MCF 10A (cell line): ENCODE measurements around the gene PELI3. TPM values are rescaled to one million over a fixed set of nuclear protein-coding genes. Genes with fewer than 3 reads are reported as not detected.
"Not testable (repeated sequence)": the region's sequence is repeated elsewhere in the genome, so short reads cannot be mapped to it uniquely, and the experiment has no call there.

Source experiments
- BruUV-seq: library from RNA; stranded (reverse); fragments of 400-500 nt; replicated peaks from 2 replicates; lab custom pipeline; 2021; lab: Mats Ljungman, UMichigan
- CTCF ChIA-PET: fragments of 300-600 bp; sonication (Branson Sonifier 250); formaldehyde crosslinking; extraction: SDS; loops from one replicate; lab custom pipeline; 2021; ENCODE audit warnings: antibody characterized with exemption, inconsistent platforms; lab: Yijun Ruan, JAX
- POLR2A ChIA-PET: fragments of 300-600, 350-650 bp; sonication (Branson Sonifier 250); formaldehyde crosslinking; extraction: SDS; loops from one replicate; lab custom pipeline; 2020; ENCODE audit warnings: antibody characterized with exemption, inconsistent platforms; lab: Yijun Ruan, JAX
- DNase-seq: peaks from one replicate; pipeline ENCODE4 v3.0.0-alpha.2; 2018; ENCODE audit not compliant: unreplicated experiment
- H3K27ac Mint-ChIP-seq: one replicate; pipeline ENCODE4 v1.8.0; 2022; ENCODE audit warnings: mild to moderate bottlenecking, low read depth, mixed read lengths; ENCODE audit not compliant: unreplicated experiment
- H3K27me3 Mint-ChIP-seq: one replicate; pipeline ENCODE4 v1.8.0; 2022; ENCODE audit warnings: mixed read lengths; ENCODE audit not compliant: insufficient read depth, unreplicated experiment
- H3K36me3 Mint-ChIP-seq: one replicate; pipeline ENCODE4 v1.8.0; 2022; ENCODE audit warnings: mild to moderate bottlenecking, moderate library complexity, mixed read lengths; ENCODE audit not compliant: insufficient read depth, unreplicated experiment
- H3K4me1 Mint-ChIP-seq: one replicate; pipeline ENCODE4 v1.8.0; 2022; ENCODE audit warnings: mixed read lengths; ENCODE audit not compliant: insufficient read depth, unreplicated experiment
- H3K4me3 Mint-ChIP-seq: one replicate; pipeline ENCODE4 v1.8.0; 2022; ENCODE audit warnings: mild to moderate bottlenecking, moderate library complexity, mixed read lengths; ENCODE audit not compliant: unreplicated experiment
- H3K9me3 Mint-ChIP-seq: one replicate; pipeline ENCODE4 v1.8.0; 2022; ENCODE audit warnings: mixed read lengths; ENCODE audit not compliant: unreplicated experiment
- intact Hi-C: fragments of 100-400 bp; cut with micrococcal nuclease; formaldehyde crosslinking; loops from 2 replicates; pipeline ENCODE4 v1.14.1; 2022
- total RNA-seq: library from RNA; stranded (reverse); gene quantifications from 2 replicates; pipeline ENCODE4 v1.2.3, GENCODE V29; 2022
- TF ChIP-seq, protein P1 (sequence below): fragments of 200-600 bp; IDR thresholded peaks from one replicate; pipeline ENCODE4 v1.8.0; 2022; ENCODE audit warnings: antibody characterized with exemption, mild to moderate bottlenecking; ENCODE audit not compliant: unreplicated experiment

Gene PELI3
- total RNA-seq, 1 experiment from 2014 or later: 6.1 TPM

DNA sequence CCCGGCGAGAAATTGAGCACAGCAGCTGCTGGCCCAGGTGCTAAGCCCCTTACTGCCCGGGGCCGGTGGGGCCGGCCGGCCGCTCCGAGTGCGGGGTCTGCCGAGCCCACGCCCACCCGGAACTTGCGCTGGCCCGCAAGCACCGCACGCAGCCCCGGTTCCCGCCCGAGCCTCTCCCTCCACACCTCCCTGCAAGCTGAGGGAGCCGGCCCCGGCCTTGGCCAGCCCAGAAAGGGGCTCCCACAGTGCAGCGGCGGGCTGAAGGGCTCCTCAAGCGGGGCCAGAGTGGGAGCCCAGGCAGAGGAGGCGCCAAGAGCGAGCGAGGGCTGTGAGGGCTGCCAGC, 25.8 kb upstream of the PELI3 start:
- H3K9me3 Mint-ChIP-seq, H3K27ac Mint-ChIP-seq, H3K4me3 Mint-ChIP-seq, BruUV-seq, H3K27me3 Mint-ChIP-seq, DNase-seq, intact Hi-C loops: not testable (repeated sequence)
- CTCF ChIA-PET: interaction anchor here (0.6 to 2.1 kb wide), 4 partner anchors 32 to 52 kb away, joined by 3 to 6 read pairs (median 4); no protein-coding TSS in a partner anchor
- H3K36me3 Mint-ChIP-seq: peaks cover 12% of the 10 kb centered on the region
- POLR2A ChIA-PET: interaction anchor here (1.4 kb wide), 1 partner anchor 238 kb away, joined by 3 read pairs; no protein-coding TSS in a partner anchor
- peaks cover 22% of the 10 kb centered on the region for H3K4me1 Mint-ChIP-seq

DNA sequence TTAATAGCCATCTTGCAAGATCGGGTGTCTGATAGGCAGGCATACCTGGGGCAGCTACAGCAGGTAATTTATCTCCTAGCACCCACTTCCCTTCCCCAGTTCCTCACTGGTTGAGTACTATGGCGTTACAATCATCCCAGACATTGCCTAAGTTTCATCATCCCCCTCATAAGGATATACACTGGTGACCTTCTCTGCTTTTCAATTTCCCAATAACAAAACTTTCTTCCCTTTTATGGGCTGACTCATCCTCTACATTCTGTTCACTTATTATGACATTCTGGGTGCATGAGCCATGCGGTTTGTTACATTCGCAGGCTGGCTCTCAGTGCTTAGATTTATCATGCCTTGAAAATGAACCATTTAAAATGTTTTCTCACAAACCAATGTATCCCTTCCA, 23.1 kb upstream of the PELI3 start:
- H3K4me1 Mint-ChIP-seq: peaks cover 15% of the 10 kb centered on the region
- no TSS peak for BruUV-seq
- ChIA-PET POLR2A (interaction anchor here (1.2 kb wide), 1 partner anchor 37 kb away, joined by 4 read pairs; the partner anchor contains the start of gene DPP3), CTCF (interaction anchor here (0.9 kb wide), 2 partner anchors 55 to 132 kb away, joined by 3 to 4 read pairs; no protein-coding TSS in a partner anchor)
- intact Hi-C loops: no loop called here
- peak; percentile 92 for DNase-seq
- H3K27me3 Mint-ChIP-seq: peaks cover 16% of the 10 kb centered on the region
- peak overlapping the region; percentile 49 for H3K27ac Mint-ChIP-seq
- peaks cover 6% of the 10 kb centered on the region for H3K36me3 Mint-ChIP-seq
- TF ChIP-seq, protein P1, sequence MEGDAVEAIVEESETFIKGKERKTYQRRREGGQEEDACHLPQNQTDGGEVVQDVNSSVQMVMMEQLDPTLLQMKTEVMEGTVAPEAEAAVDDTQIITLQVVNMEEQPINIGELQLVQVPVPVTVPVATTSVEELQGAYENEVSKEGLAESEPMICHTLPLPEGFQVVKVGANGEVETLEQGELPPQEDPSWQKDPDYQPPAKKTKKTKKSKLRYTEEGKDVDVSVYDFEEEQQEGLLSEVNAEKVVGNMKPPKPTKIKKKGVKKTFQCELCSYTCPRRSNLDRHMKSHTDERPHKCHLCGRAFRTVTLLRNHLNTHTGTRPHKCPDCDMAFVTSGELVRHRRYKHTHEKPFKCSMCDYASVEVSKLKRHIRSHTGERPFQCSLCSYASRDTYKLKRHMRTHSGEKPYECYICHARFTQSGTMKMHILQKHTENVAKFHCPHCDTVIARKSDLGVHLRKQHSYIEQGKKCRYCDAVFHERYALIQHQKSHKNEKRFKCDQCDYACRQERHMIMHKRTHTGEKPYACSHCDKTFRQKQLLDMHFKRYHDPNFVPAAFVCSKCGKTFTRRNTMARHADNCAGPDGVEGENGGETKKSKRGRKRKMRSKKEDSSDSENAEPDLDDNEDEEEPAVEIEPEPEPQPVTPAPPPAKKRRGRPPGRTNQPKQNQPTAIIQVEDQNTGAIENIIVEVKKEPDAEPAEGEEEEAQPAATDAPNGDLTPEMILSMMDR: no peak
- H3K9me3 Mint-ChIP-seq: no peaks in the 10 kb centered on the region
- H3K4me3 Mint-ChIP-seq: no peak overlapping the region

DNA sequence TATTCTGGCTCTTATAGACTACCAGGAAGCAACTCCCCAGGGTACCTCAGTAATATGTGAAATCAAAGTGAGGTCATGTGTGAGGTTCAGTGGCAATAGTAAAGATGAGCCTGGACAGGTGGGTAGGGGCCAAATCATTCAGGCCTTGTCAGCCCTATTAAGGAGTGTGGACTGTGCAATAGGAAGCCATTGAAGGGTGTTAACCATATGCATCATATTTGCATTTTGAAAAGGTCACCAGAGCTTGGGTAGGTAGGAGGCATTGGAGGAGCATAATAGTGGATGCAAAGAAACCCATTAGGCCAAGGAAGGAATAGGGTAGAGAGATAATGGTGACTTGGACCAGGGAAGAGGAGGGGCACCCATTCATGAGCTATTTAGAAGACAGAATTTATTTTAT, 19.7 kb upstream of the PELI3 start:
- Mint-ChIP-seq H3K27me3 (peaks cover 50% of the 10 kb centered on the region), H3K4me3 (no peak overlapping the region)
- BruUV-seq: no TSS peak

DNA sequence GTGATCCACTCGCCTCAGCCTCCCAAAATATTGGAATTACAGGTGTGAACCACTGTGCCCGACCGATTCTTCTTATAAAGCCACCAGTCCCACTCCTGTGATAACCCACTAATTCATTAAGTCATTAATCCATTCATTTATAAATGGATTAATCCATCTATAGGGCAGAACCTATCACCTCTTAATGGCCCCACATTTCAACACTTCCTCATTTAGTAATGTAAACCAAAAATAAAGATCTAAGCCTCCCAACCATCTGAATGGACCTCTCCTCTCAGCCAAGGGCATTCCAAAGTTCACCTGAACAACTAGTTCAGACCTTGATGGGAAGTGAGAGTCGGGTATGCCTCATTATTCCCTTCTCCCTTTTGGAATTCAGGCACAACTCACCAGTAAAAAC, 18.2 kb upstream of the PELI3 start:
- Mint-ChIP-seq H3K27me3 (peaks cover 56% of the 10 kb centered on the region), H3K4me3 (no peak overlapping the region), H3K4me1 (peaks cover 6% of the 10 kb centered on the region), H3K9me3 (no peaks in the 10 kb centered on the region), H3K27ac (no peak overlapping the region), H3K36me3 (no peaks in the 10 kb centered on the region)
- ChIA-PET CTCF (interaction anchor here (0.6 to 1.9 kb wide), 2 partner anchors 10 to 162 kb away, joined by 3 to 7 read pairs; partner anchors contain the start of gene MRPL11), POLR2A (no interaction called here)
- intact Hi-C loops: no loop called here
- BruUV-seq: no TSS peak
- TF ChIP-seq, protein P1: no peak
- DNase-seq: no peak

More for the DNA sequence above, 19.7 kb upstream of the PELI3 start:
- H3K36me3 Mint-ChIP-seq: no peaks in the 10 kb centered on the region
- TF ChIP-seq, protein P1: no peak
- no peak overlapping the region for H3K27ac Mint-ChIP-seq
- intact Hi-C loops: no loop called here
- no peak for DNase-seq
- H3K9me3 Mint-ChIP-seq: no peaks in the 10 kb centered on the region
- peaks cover 15% of the 10 kb centered on the region for H3K4me1 Mint-ChIP-seq
- CTCF ChIA-PET: interaction anchor here (1.9 kb wide), 1 partner anchor 8 kb away, joined by 7 read pairs; the partner anchor contains the start of gene MRPL11
- POLR2A ChIA-PET: interaction anchor here (1.4 kb wide), 1 partner anchor 111 kb away, joined by 3 read pairs; the partner anchor contains the start of gene RIN1
